NCI-H460 (cell line): ENCODE measurements around the gene LHFPL4. TPM values are rescaled to one million over a fixed set of nuclear protein-coding genes. Genes with fewer than 3 reads are reported as not detected.

Experiments used
- DNase-seq: peaks from one replicate; pipeline ENCODE4 v3.0.0-alpha.2; 2016; ENCODE audit warnings: low read depth; ENCODE audit errors: extremely low read depth
- total RNA-seq: library from RNA; depleted of rRNA; stranded (reverse); fragments of >200 nt; shearing (Covaris generic); gene quantifications from 2 replicates; pipeline ENCODE4 v1.2.3, GENCODE V29; 2014; rRNA removed

Gene LHFPL4
- total RNA-seq, 1 experiment from 2014 or later, result not detected

DNA sequence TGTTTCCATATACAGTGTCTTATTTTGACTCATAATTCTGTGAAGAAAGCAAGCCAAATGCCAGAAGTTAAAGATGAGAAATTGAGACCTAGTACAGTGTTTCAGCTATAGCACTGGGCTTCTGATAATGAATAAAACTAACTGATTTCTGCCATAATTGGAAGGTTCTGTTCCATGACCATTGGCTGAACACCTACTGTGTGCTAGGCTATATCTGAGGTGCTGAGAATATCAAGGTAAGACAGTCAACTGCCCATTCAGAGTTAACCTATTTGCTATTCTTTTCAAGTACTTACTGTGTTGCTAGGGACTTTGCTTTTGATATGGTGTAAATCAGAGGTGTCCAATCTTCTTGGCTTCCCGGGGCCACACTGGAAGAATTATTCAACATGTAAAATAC is 73.4 kb downstream of the LHFPL4 start:
- DNase-seq, result no peak

DNA sequence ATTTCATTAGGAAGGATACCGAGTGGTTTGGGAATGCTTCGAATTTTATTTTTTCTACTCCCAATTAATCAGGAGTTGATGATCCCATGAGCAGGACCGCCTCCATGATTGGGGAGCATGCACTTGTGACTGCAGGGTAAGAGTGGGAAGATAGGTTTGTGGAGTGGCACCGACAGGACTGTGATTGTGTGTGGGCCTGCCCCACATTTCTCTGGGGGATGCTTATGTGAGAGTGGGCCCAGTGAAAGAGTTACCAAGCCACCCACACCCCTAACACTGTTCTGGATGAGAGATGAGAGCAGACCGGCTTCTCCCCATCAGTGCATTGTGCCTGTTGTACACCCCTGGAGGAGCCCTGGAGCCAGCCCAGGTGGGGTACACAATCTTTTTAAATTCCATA is 76.7 kb downstream of the LHFPL4 start:
- no peak for DNase-seq

DNA sequence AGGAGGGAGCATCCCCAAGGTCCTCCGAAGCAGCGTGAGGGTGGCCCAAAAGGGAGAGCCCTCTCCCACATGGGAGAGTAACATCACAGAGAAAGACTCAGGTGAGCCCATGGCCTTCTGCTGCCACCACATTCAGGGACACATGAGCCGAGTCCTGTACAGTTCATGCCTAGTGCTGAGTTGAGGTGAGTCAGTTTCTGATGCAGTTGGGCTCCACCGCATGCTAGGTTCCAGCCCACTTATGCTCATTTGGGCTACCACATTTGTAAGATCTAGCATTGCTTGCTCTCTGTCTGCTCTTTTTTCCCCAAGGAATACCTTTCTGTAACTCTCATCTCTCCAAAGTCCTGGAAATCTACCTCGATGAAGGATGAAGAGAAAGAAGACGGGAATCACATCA is 79.1 kb downstream of the LHFPL4 start:
- DNase-seq, result no peak

DNA sequence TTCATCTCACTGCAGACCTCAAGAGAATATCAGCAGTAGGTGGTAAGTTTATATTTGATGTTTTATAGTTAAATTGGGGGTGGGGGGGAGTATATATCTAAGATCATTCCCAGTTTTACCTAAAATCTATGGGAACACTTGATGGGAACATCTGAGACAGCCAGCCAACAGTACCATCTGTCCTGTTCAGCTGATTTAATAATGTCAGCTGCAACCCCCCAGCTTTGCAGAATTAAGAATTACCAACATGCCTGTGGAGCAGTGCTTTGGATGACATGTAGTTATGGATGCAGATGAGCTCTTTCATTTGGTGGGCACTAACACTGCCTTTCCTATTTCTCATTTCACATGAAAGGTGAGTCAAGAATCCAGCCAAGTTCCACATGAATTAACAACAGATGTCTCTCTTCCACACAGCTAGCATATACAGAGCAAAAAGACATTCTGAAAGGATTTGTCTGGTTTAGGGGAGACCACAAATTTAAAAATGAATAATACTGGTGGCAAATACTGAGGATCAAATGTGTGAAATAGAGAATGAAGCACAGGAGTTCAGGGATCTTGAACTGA is 80.0 kb downstream of the LHFPL4 start:
- no peak for DNase-seq

DNA sequence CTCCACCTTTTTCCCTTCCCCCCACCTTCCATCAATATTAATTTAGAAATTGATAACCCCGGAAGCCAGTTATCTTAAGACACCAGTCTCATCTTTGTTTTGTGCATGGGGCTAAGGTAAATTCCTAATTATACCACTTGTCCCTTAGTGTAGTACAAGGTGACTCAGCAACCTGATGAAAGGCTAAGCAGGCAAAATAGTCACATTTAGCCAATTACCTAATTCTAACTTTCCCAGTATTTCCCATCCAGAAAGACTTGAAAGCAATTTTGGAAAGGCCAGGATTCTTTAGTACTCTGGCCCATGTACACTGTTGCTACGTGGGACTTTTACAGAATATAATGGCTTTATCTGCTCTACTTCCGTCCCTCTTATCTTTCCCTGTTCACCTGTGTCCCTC is 83.6 kb downstream of the LHFPL4 start:
- DNase-seq, result no peak

DNA sequence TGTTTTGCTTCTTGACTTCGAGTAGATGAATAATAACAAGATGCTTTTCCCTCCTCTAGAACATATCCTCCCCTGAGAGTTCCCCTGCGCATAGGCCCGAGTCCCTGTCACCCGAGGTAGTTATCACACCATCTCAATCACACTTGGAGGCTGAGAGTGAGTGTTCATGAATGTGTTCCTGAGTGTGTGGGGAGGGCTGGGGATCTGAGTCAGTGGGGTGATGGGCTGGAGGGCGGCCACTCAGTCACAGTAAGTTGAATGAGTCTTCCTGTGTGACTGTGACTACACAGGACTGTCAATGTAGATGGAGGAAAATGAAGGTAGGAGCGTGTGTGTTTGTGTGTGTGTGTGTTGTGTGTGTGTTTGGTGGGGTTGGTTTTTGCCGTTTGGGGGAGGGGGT is 85.2 kb downstream of the LHFPL4 start:
- DNase-seq, result no peak

DNA sequence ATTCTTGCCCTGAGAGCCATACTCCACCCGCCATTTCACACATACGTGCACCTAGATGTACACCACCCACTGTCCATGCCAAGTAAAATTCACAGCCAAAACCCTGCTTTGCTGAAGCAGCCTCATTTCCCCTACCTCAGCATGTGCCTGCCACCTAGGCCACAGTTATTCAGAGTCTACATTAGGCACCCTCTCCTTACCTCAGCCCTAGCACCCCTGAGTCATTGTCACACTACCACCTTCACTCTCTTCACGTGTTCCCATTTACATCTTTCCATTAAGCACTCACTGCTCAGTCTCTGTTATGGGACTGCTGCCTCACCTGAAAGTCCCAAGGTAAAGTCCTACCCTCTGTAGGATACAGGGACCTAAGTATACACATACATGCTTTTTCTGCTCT is 86.2 kb downstream of the LHFPL4 start:
- DNase-seq, result no peak

DNA sequence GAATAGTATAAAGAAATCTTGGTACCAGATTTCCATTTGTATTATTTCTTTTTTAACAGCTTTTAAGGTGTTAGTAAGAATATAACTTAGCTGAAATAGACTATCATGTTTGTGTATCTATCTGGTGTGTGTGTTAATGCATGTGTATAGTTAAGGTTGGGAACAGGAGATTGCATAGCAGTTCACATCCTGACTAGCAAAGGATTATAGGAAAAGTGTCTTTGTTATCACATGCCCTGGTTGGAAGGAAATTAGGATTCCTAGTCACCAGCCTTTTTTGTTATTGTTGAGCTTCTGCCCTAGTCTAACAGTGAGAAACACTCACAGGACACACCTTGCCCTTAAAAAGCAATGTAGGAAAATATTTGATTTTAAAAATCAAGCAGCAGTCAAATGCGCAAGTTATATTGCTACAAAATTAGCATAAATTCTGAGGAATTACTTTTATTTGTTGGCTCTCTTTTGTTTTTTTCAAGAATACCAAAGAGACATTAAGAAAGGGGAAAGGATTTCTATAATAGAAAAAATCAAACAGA is 98.0 kb downstream of the LHFPL4 start:
- no peak for DNase-seq

DNA sequence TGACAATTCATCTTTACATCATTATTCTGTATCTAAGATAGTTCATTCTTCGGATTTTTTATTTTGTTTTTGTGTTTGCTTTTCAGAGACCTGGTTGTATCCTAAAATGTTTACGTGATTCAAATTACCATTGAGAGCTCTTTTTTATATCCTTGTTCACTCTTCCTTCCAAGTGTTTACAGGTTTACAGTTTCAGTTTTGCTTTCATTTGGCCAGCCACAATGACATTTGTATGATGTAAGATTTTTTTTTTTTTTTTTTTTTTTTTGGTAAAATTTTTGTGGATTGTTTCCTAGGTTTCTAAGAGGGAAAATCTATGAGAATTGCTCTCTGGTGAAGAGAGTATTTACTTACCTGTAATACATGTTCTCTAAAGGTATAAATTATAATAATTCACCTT is 101.2 kb downstream of the LHFPL4 start:
- no peak for DNase-seq

DNA sequence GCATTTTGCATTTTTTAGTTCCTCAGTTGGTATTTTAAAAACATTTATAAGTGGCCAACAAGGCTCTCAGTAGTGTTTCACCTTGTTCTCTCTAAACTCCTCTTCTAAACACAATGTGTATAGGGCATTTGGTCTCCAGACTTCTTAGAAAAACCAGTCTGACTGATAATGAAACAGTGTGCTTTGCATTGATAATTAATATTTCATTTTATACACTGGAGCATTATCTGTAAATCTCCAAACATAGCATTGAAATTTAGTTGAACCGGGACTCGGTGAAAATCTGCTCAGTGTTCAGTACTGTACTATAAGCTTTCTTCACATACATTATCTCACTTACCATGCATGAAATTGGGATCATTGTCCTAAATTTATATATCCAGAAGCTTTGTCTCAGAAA is 102.6 kb downstream of the LHFPL4 start:
- DNase-seq, result no peak

DNA sequence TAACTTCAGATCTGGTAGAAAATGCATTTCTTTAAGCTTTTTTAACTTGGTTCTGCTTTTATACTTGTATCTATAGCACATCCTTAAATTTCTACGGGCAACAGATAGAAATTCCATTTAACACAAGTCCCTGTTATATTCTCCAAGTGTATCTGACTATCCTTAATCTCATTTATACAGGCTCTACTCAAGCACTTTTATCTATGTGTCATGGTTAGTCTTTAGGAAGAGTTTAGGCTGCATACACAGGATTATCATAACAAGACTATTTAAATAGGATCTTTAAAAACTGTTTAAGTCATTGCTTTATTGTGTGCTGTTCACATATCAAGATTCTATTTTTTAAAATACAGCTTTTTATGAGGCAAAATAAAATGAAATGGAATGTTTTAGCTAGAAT is 103.5 kb downstream of the LHFPL4 start:
- DNase-seq, result no peak

DNA sequence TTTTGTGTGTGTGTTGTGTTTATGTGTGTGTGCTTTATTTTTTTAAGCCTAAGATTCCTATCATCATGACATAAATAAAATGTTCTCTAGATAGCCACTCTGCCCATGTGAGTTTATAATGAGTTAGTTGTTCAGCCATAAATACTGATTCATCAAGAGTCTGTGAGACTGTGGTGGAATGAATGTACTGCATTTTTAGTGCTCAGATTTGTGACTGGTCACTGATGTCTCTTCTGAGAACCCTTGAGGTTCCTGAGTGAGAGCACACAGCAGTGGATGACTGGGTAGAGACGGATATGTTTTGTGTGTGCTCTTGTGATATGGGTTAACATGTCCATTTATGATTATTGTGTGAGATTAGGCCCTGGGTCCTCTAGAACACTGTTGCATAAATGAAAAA is 105.0 kb downstream of the LHFPL4 start:
- no peak for DNase-seq

Other genes starting within 250 kb of the LHFPL4 start
- 46.9 and 52.4 TPM in 2 replicates for gene THUMPD3, start 190.8 kb downstream of the LHFPL4 start, total RNA-seq
- 42.4 and 52.4 TPM in 2 replicates for gene SETD5, start 156.2 kb downstream of the LHFPL4 start, total RNA-seq
- gene MTMR14, start 95.7 kb upstream of the LHFPL4 start, total RNA-seq, result 22.6 and 23.3 TPM in 2 replicates
- gene CPNE9, start 150.0 kb upstream of the LHFPL4 start, total RNA-seq, result not detected in 2 replicates
- 6.3 and 7.8 TPM in 2 replicates for gene BRPF1, start 177.9 kb upstream of the LHFPL4 start, total RNA-seq
- gene OGG1, start 196.1 kb upstream of the LHFPL4 start, total RNA-seq, result 10.1 and 13.9 TPM in 2 replicates
- gene CAMK1, start 216.1 kb upstream of the LHFPL4 start, total RNA-seq, result 27.1 and 28.2 TPM in 2 replicates
- 45.6 and 49.2 TPM in 2 replicates for gene TADA3, start 238.7 kb upstream of the LHFPL4 start, total RNA-seq
- 80.9 and 97.3 TPM in 2 replicates for gene ARPC4, start 239.3 kb upstream of the LHFPL4 start, total RNA-seq